Omental fat pad (tissue), 4 donors: ENCODE measurements around the gene FNIP2. TPM values are rescaled to one million over a fixed set of nuclear protein-coding genes. Genes with fewer than 3 reads are reported as not detected.

Experiments
- ATAC-seq: fragments of 150-250 bp; one replicate; pipeline ENCODE4 v1.9.1; 2016; ENCODE audit warnings: mild to moderate bottlenecking, moderate library complexity; ENCODE audit not compliant: low FRiP score
- DNase-seq: peaks from one replicate; pipeline ENCODE4 v3.0.0-alpha.2; 2019; ENCODE audit warnings: low spot score
- CTCF ChIP-seq, 3 donors: fragments of 450-650 bp; IDR thresholded peaks; one replicate each; pipeline ENCODE4 v1.5.1; 2016 to 2017; ENCODE audit warnings: antibody characterized with exemption in 3 of 3, mild to moderate bottlenecking in 3 of 3, moderate library complexity in 2 of 3
- total RNA-seq, 4 donors: library from RNA; depleted of rRNA; stranded (reverse); fragments of >200 nt; gene quantifications; one replicate each; pipeline ENCODE4 v1.1.0, GENCODE V29; 2016

The FNIP2 gene
- total RNA-seq, 4 donors from 2014 or later, result 56.4 to 125 (median 73.4) TPM

- TF ChIP-seq CTCF (IDR thresholded peaks at IDR 0.05), result no peak
- DNase-seq, result no peak
- ATAC-seq, result no peak
Observed at GRCh38 chr4:158835226-158836001, 66.6 kb downstream of the FNIP2 start.

GRCh38 chr4:158836002-158836369 is 67.2 kb downstream of the FNIP2 start:
- DNase-seq (no peak), ATAC-seq (no peak)
- no peak for TF ChIP-seq CTCF (IDR thresholded peaks at IDR 0.05)

- TF ChIP-seq CTCF (IDR thresholded peaks at IDR 0.05), result no peak
- DNase-seq (no peak), ATAC-seq (no peak)
Observed at GRCh38 chr4:158836828-158837449, 68.1 kb downstream of the FNIP2 start.

- no peak for TF ChIP-seq CTCF (IDR thresholded peaks at IDR 0.05)
- no peak for ATAC-seq
- DNase-seq, result no peak
Observed at GRCh38 chr4:158837527-158838141, 68.8 kb downstream of the FNIP2 start.

- ATAC-seq (no peak), DNase-seq (no peak)
- no peak for TF ChIP-seq CTCF (IDR thresholded peaks at IDR 0.05)
Observed at GRCh38 chr4:158840131-158840530, 71.3 kb downstream of the FNIP2 start.

GRCh38 chr4:158841540-158841939 is 72.7 kb downstream of the FNIP2 start:
- ATAC-seq (no peak), DNase-seq (no peak)
- TF ChIP-seq CTCF (IDR thresholded peaks at IDR 0.05), result no peak
